ENCODE measurements around the gene CYCS.

DNA sequence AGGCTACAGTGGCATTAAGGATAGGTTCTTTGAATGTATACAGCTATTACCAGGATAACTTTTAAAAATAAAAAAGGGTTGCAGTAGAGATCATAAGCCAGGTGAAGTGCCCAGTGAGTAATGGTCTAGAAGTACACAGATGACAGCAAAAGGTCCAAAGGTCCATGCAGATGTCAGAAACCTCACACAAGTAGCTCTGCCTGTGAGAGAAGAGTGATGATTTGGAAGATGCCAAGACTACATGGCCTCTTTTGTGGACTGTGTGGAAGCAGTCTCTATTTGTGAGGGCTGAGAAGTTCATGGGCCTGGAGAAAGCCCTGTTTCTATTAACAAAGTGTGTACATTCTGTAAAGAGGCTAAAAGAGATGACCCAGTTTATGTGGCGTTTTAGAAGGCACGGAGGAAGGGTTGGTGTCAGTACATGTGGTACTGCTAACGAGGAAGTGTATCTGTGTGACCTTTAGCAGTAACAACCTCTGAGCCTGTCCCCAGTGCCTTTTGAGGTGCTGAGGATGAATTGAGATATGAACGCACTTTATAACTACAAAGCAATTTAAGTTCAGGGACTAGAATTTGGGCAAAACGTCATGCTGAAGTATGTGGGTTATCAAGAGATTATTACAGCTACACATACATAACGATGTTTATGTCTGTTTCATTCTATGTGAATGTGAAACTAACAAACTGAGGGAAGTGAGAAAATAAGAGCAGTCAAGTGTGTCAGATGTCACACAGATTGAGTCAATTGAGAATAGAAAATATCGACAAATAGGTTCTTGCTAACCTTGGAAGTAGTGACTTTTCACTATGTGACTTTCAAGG is 7.6 kb downstream of the CYCS start:
- TF ChIP-seq YY1 (IDR thresholded peaks at IDR 0.05; ENCODE audit: low read depth, low read length) (no peak), POLR2A (IDR thresholded peaks at IDR 0.05; ENCODE audit: control extremely low read depth in 1 of 2, low read depth in 2 of 2, low read length in 2 of 2) (peak in 1 of 2 experiments; percentile 57; a peak in 2 of 3 replicates), SRF (IDR thresholded peaks at IDR 0.05; ENCODE audit: low read depth, low read length) (no peak), CTCF (IDR thresholded peaks at IDR 0.05; ENCODE audit: control extremely low read depth in 1 of 3, insufficient read depth in 1 of 3, low read depth in 1 of 3, low read length in 3 of 3) (no peak), TAF1 (IDR thresholded peaks at IDR 0.05; ENCODE audit: low read depth, low read length) (no peak)
- TF ChIP-seq, protein P1, sequence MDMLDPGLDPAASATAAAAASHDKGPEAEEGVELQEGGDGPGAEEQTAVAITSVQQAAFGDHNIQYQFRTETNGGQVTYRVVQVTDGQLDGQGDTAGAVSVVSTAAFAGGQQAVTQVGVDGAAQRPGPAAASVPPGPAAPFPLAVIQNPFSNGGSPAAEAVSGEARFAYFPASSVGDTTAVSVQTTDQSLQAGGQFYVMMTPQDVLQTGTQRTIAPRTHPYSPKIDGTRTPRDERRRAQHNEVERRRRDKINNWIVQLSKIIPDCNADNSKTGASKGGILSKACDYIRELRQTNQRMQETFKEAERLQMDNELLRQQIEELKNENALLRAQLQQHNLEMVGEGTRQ (IDR thresholded peaks at IDR 0.05; ENCODE audit: low read length), result no peak
